22Rv1 (cell line): ENCODE measurements around the gene RIC3.

ENCODE experiments used
- ZFX ChIP-seq: fragments of 450-650 bp; IDR thresholded peaks from 2 replicates; pipeline ENCODE4 v1.6.1; 2017; ENCODE audit warnings: antibody characterized with exemption, borderline replicate concordance
- TF ChIP-seq, protein P1 (sequence below): fragments of 450-650 bp; IDR thresholded peaks from 2 replicates; pipeline ENCODE4 v1.5.1; 2017; ENCODE audit warnings: mild to moderate bottlenecking

GRCh38 chr11:8060801-8061554 lies 107.8 kb downstream of the RIC3 start:
- TF ChIP-seq, protein P1, sequence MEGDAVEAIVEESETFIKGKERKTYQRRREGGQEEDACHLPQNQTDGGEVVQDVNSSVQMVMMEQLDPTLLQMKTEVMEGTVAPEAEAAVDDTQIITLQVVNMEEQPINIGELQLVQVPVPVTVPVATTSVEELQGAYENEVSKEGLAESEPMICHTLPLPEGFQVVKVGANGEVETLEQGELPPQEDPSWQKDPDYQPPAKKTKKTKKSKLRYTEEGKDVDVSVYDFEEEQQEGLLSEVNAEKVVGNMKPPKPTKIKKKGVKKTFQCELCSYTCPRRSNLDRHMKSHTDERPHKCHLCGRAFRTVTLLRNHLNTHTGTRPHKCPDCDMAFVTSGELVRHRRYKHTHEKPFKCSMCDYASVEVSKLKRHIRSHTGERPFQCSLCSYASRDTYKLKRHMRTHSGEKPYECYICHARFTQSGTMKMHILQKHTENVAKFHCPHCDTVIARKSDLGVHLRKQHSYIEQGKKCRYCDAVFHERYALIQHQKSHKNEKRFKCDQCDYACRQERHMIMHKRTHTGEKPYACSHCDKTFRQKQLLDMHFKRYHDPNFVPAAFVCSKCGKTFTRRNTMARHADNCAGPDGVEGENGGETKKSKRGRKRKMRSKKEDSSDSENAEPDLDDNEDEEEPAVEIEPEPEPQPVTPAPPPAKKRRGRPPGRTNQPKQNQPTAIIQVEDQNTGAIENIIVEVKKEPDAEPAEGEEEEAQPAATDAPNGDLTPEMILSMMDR = no peak
- TF ChIP-seq ZFX = no peak
